NCI-H446 treated with DMSO at 0.1 percent for 48 hours (cell line): ENCODE measurements around the gene TPRKB.
"Not testable (repeated sequence)": the region's sequence is repeated elsewhere in the genome, so short reads cannot be mapped to it uniquely, and the experiment has no call there.

ENCODE experiments used
- DNase-seq: peaks from one replicate; lab custom pipeline; 2025; lab: John Stamatoyannopoulos, UW

Gene TPRKB

DNA sequence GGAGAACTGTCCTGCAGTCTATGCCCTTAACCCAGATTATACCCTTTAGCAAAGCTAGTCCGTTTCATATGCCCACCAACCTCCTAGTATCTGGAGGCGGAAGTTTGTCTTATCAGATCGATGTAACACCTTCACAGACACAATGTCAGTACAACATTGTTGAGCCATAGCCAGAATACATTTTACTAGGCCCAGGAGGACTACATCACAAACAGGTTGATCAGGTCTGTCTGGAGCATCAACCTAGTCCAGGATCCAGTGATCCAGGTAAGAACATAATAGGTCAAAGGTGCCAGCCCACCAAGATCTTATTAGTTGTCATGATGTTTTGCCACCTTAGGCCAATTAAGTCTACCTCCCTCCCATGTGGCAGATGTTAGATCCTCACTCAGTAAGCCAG, 2.0 kb upstream of the TPRKB start:
- no peak for DNase-seq

DNA sequence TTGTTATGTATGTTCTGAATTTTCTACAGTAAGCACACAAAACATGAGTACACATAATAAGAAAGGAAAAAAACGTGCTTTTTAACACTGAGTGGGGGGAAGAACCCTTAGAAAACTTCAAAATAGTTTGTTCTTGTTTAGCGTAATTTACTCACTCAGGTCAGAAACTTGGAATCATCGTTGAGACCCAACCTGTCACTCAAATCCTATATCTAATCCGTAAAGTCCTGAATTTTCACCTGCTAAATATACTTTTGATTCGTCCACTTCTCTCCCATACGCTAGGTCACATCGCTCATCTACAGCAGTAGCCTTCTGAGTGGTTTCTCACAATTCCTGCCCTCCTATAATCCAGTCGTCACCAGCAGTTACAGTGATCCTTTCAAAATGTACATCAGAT, 767 bp downstream of the TPRKB start:
- DNase-seq = no peak

DNA sequence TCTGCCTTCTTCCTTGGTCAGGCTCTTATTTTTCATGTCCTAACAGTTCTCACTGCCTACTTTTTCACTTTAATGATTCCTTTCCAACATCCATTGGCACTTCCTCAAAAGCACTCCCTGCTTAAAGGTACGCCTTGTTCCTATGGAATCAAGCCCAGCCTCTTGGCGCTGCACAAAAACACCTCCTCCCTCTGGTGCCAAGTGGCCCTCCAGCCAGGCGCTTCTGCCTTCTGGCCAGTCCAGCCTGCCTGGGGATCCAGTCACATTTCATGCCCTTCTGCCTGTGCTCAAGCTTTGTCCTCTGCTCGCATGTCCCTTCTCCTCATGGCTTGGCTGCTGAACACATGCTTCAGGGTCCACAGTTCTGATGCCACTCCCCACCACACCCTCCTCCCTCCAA, 6.3 kb downstream of the TPRKB start:
- DNase-seq = no peak

DNA sequence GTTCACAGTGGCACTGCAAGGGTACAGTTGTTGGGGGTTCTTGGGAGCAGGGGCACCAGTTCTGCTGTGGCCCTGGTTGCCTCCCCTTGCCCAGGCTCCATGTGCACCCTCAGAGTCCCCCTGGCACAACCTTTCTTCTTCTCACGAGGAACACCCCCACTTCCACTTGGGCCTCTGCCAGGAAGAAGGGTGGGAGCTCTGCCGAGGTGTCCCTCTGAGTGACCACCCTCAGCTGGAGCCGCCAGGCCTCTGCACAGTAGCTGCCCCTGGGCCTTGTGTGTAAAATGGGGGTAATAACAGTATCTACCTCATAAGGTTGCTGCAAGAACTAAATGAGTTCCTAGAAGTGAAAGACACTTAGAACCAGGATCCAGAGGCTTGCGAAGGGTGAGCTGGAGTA, 8.4 kb downstream of the TPRKB start:
- no peak for DNase-seq

DNA sequence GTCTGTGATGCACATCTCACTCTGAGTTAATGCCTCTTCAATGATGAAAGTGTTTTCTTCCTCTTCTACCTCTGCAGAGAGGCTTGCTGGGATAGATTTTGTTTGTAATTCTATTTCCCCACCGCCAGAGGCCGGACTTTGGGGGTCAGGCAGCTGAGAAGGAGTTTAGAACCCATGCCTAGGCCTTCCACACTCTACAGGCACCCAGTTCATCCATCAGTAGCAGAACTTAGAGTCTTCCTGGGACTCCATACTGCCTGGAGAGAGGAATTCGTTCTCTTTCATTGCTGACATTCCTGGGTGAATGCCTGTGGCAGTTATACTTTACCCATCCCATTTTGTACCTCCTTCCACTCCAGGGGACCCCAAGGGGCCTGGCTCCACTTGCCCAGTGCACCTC, 9.1 kb downstream of the TPRKB start:
- no peak for DNase-seq

DNA sequence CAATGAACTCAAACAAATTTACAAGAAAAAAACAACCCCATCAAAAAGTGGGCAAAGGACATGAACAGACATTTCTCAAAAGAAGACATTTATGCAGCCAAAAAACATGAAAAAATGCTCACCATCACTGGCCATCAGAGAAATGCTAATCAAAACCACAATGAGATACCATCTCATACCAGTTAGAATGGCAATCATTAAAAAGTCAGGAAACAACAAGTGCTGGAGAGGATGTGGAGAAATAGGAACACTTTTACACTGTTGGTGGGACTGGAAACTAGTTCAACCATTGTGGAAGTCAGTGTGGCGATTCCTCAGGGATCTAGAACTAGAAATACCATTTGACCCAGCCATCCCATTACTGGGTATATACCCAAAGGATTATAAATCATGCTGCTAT, 10.5 kb downstream of the TPRKB start:
- DNase-seq = not testable (repeated sequence)

DNA sequence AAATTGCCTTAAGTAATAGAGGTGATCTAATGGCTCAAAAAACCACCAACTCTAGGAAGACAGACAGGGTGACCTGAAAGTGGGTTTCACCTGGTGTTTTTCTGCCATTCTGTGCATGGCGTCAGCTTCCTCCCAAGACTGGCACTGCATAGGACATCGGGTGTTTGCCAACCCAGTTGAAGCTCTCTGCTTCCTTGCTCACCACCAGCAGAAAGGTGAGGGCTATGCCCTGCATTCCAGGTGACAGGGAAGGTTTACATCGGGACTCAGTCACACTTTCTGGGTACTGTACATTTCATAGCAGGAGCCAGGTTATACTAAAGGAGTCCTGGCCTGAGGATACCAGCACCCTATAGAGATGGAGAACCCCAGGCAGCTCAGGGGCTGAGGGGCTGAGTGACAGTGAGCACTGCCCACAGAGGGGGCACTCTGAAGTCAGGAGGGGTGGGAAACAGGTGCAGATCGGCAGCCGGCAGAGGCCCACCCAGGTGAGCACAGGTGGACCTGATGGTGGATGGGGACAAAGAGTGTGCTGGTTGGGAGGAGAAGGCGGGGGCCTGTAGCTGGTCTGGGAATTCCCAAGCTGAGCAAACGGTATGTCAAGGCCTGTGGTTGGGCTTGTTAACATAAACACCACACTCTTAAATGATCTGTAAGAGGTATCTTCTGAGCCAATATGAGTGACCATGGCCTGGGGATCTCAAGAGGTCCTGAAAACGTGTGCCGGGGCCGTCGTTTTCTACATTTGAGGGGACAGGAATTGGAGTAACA, 18.1 kb downstream of the TPRKB start:
- no peak for DNase-seq

DNA sequence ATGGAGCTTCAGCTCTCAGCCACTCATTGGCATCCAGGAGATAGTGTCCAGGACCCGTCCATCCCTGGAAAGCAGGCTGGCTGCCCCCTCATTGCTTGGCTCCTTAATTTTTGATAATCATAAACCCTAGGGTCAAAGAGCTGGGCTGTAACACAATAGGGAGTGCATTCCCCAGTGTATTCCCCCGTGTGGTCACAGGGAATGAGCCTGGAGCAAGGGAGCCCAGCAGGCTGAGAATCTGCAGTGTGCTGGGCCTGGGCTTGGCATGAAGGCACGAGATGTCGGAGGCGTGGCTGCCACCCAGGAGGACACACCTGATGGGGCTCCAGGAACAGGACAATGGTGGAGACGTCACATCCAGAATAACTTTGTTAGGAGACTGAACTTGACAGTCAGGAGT, 18.7 kb downstream of the TPRKB start:
- DNase-seq = no peak

DNA sequence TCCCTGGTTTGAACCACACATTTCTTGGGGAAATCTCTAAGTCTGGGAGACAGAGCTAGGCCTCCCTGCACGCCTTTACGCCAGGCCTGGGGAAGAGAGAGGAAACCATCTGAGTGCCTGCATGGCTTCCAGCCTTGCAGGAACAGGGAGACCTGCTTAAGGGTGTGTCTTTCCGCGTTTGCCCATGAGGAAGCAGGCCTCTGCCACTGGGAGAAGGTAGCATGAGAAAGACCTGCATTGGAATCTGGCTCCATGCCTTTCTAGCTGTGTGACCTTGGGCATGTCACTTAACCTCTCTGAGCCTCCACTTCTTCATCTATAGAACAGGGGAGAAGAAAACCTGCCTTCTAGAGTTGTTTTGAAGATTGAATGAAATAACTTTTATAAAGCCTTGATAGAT, 19.4 kb downstream of the TPRKB start:
- DNase-seq = not testable (repeated sequence)

DNA sequence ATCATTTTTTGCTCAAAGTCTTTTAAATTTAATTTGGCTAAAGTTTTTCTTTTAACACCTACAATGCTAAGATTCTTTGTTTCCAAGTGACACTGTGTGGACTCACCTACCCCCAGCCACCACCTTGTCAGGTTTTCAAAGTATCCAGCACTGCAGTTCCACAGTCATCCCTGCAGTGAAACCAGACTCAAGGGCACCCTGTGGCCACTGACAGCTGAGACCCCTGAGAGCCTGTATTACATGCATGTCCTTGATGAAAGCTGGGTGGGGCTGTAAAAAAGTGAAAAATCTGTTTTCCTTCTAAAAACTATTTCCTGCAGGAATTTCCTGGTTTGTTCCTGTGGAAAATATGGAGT, 19.9 kb downstream of the TPRKB start:
- no peak for DNase-seq

DNA sequence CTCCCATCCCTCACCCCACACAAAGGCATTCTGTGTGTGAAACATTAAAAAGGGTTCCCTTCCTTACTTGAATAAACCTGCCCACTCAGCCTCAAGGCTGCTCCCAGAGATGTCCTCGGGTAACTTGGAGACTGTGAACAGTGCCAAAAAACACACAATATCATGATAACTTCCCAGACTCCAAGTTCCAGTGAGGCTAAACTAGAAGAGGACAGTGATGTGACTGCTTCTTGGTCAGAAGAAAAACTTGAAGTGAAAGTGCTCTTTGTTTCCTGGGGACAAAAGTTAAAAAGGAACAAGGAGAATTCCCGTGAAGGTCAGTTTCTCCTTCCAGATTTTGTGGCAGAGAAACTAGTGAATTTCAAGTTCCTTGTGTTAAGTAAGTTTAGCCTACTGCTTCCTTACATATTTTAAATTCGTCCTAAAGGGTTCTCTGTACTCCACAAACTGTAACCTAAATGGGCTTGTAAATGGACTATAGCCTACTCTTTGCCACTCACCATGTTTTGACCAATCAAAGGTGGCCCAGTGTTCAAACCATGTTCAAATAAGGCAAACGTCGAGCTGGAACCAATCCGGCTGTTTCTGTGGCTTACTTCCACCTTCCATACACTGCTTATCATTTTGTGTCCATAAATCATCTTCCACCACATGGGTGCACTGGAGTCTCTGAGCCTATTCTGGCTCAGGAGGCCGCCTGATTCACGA, 20.4 kb downstream of the TPRKB start:
- no peak for DNase-seq

DNA sequence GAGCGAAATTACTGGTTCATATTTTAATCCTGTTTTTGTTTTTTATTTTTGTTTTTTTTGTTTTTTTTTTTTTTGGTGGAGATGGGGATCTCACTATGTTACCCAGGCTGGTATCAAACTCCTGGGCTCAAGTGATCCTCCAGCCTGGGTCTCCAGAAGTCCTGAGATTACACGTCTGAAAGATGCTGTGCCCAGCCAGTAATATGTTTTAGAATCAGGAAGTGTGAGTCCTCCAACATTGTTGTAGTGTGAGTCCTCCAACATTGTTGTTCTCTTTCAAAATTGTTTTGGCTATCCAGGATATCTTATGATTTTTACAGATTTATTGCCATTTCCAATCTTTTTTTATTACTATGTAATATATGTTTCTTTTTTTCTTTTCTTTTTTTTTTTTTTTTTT, 23.1 kb downstream of the TPRKB start:
- DNase-seq = no peak

DNA sequence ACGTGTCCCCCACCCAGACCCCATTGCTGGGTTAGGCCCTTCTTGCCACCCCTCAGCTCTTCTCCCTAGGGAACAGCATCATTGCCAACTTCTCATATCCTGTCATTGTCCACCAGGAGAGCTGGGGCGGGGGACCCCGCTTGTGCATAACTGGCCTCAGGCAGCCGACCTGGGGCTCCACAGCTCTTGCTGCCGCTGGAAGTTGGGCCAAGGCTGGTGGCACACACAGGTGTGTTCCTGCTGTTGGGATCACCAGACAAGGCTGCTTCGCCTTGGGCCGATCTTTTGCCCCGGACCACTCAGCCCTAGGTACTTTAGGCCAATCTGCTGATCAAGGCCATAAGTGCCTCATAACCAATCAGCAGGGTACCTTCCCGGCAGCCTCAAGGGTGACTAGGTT, 28.6 kb downstream of the TPRKB start:
- no peak for DNase-seq

DNA sequence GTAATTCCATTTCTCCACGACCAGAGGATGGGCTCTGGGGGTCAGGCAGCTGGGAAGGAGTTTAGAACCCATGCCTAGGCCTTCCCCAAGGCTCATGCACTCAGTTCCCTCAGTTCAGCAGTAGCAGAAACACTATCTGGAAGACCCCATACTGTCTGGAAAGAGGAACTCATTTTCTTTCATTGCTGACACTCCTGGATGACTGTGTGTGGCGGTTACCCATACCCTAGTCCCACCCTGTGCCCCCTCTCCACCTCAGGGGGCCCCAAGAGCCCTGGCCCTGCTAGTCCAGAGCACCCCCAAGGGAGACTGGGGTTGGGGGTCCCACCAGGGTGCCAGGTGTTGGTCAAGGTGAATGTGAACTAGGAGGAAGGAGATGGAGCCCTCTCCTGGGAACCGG, 29.5 kb downstream of the TPRKB start:
- no peak for DNase-seq

DNA sequence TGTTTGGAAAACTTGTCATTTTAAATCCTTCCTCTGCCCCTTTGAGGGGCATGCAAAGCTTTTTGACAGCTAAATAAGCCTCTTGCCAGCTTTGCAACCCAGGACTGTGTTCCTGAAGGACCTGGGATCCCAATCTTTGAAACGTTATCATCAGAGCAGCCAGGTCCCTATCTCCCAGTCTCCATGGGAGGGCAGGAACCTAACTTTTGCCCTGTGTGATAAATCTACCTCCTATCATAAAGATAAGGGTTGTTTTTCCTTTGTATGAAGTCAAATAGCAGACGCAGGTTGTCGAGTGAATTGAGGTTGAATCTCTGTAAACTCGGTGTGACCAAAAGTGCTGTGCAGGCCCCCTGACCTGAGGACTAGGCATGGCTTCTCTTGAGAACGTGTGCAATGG, 30.1 kb downstream of the TPRKB start:
- no peak for DNase-seq

DNA sequence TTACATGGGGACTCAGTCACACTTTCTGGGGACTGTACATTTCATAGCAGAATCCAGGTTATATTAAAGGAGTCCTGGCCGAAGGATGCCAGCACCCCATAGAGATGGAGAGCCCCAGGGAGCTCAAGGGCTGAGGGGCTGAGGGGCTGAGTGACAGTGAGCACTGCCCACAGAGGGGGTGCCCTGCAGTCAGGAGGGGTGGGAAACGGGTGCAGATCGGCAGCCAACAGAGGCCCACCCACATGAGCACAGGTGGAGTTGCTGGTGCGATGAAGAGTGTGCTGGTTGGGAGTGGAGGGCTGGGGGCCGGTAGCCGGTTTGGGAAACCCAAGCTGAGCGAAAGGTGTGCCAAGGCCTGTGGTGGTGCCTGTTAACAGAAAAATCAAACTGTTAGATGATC, 32.1 kb downstream of the TPRKB start:
- no peak for DNase-seq

DNA sequence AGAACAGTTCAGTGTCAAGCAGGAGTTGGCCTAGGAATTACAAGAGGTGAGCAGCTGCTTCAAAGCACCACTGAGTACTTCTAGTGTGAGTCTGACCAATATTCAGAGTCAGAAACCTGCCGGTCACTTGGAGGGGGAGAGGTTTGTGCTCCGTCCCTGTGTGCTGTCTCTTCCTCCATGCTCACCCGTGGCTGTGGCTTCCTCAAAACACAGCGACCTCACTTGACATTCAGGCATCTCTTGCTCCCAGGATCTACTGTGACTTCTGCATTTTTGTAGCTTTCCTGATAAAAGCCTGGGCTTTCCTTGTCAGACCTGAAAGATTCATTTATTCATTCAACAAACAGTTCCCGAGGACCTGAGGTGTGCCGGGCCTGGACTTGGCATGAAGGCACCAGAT, 32.9 kb downstream of the TPRKB start:
- no peak for DNase-seq

DNA sequence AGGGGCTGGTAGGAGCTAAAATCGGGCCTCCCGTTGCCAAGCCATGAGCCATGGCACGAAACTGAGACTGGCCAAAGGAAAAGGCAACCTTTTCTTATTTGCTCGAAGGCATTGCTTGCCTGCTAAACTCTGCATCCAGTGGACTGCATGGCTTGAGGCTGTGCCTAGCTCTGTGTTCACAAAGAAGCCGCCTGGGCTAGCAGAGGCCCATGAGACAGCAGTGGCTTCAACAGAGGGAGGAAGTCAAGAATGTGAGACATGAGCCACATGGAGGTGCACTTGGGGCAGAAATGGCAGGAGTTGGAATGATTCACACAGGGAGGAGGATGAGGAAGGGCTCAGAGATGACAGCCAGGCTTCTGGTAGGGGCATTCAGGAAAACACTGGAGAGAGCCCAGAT, 33.5 kb downstream of the TPRKB start:
- DNase-seq = no peak

DNA sequence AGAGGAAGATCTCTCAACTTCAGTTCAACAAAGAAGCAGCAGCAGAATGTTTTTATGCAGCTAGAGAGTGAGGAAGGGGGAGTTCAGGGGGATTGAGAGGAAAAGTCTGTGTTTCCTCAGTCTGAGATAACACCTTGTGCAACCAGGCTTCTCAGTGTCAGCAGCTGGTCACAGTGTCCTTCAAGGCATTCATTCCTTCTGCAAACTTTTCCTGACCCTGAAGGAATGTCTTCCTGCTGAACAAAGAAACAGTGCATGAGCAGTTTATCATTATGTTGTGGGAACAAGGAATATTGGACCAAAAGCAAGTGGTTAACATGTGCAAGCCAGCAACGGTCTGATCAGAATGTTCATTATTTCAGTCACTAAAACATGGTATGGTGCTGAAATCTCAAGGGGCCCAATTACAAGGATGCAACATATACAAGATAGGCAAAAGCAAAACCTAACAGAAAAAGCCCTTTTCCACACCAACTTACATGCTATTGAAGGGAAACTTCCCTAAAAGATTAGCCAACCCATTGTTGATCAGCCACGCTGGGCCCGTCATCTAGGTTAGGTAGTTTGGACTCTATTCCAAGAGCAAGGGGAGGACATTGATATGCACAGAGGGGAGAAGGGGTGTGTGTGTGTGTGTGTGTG, 34.2 kb downstream of the TPRKB start:
- DNase-seq = not testable (repeated sequence)

DNA sequence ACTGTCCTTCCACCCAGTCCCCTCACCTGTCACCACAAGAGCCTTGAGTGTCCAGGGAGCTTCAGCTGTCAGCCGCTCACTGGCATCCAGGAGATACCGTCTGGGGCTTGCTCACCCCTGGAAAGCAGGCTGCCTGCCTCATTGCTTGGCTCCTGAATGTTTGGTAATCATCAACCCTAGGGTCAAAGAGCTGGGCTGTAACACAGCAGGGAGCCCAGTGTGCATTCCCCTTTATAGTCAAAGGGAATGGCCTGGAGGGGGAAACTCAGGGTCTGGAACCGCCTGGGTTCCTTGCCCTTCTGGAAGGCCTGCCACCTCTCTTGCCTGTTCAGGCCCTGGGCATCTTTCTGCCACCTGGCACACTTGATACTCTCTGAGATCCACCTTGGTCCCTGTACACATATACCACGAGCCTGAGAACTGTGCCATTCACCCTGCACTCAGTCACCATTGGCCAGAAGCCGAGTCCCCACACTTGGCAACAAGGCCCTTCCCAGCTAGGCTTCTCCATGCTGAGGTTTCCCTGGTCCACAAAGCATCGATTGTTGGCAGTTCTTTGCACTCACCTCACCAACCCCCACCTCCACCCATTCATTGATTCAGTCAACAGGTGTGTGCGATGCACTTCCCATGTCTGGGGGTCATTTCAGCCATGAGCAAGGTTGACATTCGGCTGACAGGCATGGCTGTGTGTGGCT, 35.0 kb downstream of the TPRKB start:
- DNase-seq = no peak

DNA sequence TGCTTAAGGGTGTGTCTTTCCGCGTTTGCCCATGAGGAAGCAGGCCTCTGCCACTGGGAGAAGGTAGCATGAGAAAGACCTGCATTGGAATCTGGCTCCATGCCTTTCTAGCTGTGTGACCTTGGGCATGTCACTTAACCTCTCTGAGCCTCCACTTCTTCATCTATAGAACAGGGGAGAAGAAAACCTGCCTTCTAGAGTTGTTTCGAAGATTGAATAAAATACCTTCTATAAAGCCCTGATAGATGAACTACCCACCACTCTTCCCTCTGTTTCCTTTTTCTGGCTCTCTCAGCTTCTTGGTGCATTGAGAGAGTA, 35.7 kb downstream of the TPRKB start:
- DNase-seq = not testable (repeated sequence)

DNA sequence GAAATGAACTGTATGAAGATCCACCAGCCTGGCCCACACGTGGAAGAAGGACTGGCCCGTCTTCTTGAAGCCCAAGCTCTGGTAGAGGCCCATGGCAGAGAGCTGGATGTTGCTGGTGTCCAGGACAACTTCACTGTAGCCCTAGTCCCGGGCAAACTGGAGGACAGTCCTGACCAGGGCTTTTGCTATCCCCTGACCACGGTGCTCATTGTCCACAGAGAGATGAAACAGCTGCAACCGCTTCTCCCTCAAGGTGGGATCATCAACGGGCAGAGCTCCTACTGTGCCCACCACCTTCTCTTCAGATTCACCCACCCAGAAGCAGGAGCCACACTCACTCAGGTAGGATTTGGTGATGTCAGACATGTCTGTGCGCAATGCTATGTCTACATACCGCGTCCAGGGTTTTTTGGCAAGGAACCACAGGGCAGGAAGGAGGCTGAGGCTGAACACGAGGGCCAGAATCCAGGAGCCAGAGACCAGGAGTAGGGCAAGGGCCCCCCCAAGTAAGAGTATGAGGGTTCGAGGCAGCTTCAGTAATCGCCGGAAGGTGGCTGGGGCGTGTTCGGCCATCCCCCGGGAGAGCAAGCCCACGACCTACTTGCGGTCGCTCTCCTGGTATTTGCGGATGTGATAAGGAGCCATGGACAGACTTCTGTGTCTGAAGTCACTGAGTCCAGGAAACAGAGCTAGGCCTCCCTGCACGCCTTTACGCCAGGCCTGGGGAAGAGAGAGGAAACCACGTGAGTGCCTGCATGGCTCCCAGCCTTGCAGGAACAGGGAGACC, 36.3 kb downstream of the TPRKB start:
- DNase-seq = no peak
